NAMALWA (cell line): ENCODE results near the gene ASAP2.

ENCODE experiments used
- DNase-seq: peaks from one replicate; pipeline ENCODE4 v3.0.0-alpha.2; 2015; ENCODE audit warnings: low spot score

ASAP2 gene

DNA sequence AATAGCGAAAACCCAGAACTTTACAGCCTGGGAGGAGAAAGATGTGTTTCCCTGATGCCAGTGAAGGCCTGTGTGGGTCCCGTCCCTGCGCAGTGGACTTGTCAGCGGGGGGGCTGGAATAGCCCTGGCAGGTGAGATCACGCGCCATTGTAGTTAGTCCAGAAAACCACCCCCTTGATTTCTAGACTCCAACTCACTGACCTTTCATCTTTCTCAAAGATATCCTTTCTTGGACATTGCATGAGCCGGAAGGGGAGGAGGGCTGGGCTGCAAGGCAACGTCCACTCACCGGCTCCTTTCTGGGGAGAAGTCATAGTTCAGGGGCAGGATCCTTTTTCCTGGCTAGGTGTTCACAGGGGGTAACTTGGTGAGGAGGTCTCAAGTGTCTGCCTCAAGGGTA lies 22.3 kb upstream of the ASAP2 start:
- DNase-seq = no peak

DNA sequence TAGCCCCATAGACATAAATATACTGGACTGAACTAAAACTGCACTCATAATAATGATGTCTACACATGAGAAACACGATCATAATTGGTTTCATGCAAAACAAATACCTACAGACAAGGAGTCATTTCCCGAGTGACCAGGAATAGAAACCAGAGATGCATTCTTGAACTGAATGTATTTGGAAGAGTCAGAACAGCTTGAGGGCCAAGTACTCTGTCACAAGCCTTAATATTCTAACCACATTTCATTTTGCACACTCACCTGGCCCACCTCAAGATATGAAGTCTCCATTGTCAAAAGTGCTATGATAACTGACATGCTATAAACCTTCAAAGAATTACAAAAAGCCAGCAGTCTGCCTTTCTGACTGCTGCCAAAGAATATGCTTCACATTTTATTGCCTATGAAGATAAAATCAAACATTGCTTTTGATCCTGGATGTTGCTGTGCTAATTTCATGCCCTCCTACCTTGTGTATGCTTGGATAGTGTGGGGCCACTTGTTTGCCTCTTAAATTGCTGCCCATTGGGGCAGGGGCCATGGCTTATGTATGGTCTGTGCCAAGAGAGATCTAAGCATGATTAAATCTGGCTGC lies 18.9 kb upstream of the ASAP2 start:
- DNase-seq = no peak

- DNase-seq = no peak
These were observed 17.8 kb upstream of the ASAP2 start for GRCh38 chr2:9188823-9189222.

- no peak for DNase-seq
These were observed 16.7 kb upstream of the ASAP2 start for GRCh38 chr2:9189901-9190300.

- DNase-seq = no peak
These were observed 15.6 kb upstream of the ASAP2 start for GRCh38 chr2:9191041-9191481.

DNA sequence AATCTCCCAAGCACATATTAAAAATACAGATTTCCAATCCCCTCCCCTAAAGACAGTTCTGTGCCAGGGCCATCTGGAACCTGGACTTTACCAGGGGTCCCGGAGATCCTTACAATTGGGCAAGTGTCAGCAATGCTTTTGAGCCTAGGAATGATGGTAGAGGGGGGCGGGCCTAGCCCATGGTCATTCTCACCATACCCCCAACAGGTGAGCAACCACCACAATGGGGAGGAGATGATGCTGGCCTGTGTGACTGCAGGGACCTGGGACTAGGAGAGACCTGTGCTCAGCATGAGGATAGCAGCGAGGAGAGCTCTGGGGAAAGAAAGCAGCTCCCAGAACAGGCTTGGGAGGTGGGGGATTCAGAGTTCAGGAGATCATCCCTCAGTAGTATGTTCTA lies 13.9 kb upstream of the ASAP2 start:
- no peak for DNase-seq

GRCh38 chr2:9194352-9194751 lies 12.3 kb upstream of the ASAP2 start:
- no peak for DNase-seq

- no peak for DNase-seq
These were observed 10.0 kb upstream of the ASAP2 start for GRCh38 chr2:9196637-9197036.

GRCh38 chr2:9197916-9198315 lies 8.7 kb upstream of the ASAP2 start:
- DNase-seq = no peak

- no peak for DNase-seq
These were observed 6.6 kb upstream of the ASAP2 start for GRCh38 chr2:9199716-9200632.

DNA sequence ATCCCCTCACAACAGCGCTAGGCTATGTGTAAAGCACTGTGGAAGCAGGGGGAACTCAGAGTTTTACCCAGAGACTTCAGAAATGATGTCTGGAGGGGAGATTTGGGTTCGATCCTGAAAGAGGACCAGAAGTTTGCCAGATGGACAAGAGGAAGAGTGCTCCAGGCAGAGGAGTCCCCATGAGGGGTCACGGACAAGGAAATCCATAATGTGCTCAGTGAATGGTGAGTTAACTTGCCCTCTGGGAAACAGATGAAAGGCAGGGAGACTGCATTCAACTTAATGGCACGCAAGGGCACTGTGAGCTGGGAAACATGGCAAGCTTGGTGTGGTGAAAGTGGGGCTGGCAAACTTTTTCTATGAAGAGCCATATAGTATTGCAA lies 6.0 kb upstream of the ASAP2 start:
- DNase-seq = no peak

- DNase-seq = no peak
These were observed 5.3 kb upstream of the ASAP2 start for GRCh38 chr2:9201185-9201891.

GRCh38 chr2:9203006-9203405 lies 3.6 kb upstream of the ASAP2 start:
- DNase-seq = no peak

GRCh38 chr2:9203876-9204275 lies 2.7 kb upstream of the ASAP2 start:
- DNase-seq = no peak

DNA sequence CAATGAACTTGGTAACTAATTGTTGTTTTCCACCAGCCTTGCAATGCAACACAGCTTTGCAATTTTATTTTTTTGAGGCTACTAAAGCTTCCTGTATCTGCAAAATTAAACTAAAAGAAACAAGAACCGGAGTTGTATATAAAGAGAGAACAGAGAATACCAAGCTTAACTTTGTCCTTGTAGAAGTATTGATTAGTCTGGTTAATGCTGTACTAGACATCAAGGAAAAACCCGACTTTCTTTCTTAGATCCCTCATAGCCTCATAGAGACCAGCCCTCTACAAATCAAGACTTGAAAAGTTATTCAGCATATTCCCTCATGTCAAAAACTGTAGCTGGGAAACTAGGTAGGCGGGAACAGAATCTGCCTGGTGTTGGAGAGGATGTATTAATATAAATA lies 1.7 kb upstream of the ASAP2 start:
- DNase-seq = no peak

GRCh38 chr2:9205486-9205885 lies 1.1 kb upstream of the ASAP2 start:
- DNase-seq = peak; percentile 22

DNA sequence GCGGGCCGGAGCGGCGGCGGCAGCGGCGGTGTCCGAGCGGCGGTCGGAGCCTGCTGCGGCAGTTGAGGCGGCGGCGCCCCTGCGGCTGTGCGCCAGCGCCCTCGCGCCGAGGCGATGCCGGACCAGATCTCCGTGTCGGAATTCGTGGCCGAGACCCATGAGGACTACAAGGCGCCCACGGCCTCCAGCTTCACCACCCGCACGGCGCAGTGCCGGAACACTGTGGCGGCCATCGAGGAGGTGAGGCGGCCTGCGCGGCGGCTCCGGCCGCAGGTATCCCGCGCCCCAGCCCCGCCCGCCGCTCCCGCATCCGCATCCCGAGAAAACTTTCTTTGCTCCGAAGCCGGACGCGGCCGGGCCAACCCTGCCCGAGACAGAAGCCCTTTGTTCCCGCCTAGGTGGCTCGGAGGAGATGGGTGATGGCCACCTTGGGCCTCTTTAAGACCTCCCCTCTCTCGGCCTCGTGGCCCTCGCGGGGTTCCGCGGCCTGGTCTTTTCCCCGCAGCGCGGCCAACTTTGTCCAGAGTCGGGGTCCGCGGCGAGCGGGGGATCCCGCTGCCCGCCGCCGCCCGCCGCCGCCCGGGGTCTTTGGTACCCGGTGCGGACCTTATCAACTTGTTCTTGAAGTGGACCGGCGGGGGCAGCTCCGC lies 504 bp downstream of the ASAP2 start:
- DNase-seq = no peak

DNA sequence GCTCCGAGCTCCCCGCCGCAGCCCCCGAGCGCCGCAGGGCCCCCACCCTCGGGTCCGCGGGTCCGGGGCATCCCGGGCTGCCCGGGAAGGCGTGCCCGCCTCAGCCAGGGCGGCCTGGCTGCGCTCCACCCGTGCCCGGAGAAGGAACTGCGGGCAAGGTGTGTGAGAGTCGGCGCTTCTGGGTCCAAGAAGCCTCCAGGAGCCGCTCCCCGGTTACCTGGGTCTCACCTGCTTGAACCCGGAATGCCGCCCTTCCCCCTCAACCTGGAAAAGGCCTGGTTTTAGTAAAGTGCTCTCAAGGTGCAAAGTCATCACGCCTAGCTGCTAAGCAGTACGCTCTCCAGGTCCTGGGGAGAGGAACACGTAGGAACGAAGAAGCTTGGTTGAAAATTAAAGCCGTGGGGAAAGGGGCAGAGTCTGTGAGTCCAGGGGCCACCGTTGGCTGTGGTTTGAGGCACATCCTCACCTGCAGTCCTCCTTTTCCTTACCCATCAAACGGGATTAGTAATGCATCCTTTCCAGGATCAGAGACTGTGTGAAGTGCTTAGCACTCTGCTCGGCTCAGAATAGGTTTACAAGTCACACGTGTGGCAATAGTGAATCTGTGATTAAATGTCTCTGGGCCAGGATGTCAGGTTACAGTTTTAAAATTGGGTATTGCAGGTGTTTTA lies 1.2 kb downstream of the ASAP2 start:
- peak; percentile 21 for DNase-seq

GRCh38 chr2:9208875-9209274 lies 2.3 kb downstream of the ASAP2 start:
- DNase-seq = no peak

DNA sequence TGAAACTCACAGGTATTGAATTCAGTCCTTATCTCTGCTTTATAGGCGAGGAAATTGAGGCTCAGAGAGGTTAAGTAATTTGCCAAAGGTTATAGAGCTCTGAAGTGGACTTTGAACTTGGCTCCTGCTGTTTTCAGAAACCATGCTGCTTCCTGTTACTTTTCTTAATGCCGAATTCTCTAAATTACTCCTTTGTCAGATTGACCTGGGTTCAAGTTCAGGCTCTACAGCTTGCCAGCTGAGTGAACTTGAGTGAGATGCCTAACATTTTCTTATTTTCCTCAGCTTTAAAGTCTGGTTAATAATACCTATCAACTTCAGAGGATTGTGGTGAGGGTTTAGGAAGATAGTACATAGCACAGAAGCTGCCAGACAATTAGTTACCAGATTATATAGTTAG lies 3.4 kb downstream of the ASAP2 start:
- no peak for DNase-seq

GRCh38 chr2:9211496-9211895 lies 4.9 kb downstream of the ASAP2 start:
- DNase-seq = no peak
